ENCODE measurements around the gene DUS2. TPM values are rescaled to one million over a fixed set of nuclear protein-coding genes. Genes with fewer than 3 reads are reported as not detected.
"Not testable (repeated sequence)": the region's sequence is repeated elsewhere in the genome, so short reads cannot be mapped to it uniquely, and the experiment has no call there.

Gene DUS2
- total and polyA plus RNA-seq, 4 donors: 6.9 to 10.7 (median 7.9) TPM

DNA sequence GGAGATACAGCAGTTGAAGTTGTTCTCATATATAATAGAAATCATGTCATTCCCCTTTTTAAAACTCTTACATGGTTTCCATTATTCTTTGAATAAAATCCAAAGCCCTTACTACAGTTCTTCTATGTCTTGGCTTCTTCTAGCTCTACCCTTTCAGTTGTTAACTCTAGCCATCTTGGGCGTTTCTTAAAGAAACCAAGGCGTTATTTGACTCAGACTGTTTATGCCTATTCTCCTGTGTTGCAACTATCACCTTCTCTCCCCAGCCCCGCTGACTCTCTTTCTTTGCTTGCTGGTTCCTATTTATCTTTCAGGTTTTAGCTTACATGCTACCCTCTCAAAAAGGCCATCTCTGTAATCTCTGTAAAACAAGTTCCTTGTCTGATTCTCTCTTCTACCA, 94.8 kb downstream of the DUS2 start:
- H3K36me3 ChIP-seq (ENCODE audit: control insufficient read depth in 4 of 4, insufficient read depth in 3 of 4, low read depth in 1 of 4, low read length in 3 of 4): no peaks in the 10 kb centered on the region
- 89% methylated on average over 3 of the region's 3 CpGs for WGBS
- H3K4me1 ChIP-seq (ENCODE audit: control insufficient read depth in 4 of 4, insufficient read depth in 4 of 4, low read length in 3 of 4): peaks cover 0 to 9% (median 3%) of the 10 kb centered on the region in 4 donors

DNA sequence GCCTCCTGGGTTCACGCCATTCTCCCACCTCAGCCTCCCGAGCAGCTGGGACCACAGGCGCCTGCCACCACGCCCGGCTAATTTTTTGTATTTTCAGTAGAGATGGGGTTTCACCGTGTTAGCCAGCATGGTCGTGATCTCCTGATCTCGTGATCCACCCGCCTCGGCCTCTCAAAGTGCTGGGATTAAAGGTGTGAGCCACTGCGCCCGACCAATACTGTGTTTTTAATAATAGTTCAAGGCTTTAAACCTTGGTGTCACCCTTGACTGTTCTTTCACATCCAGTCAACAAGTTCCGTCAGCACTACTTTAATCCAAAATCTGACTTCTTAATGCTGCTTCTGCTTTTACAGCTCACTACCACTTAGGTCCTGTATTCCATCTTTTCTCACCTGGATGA, 95.9 kb downstream of the DUS2 start:
- not testable (repeated sequence) for H3K27me3 ChIP-seq (ENCODE audit: control insufficient read depth in 4 of 4, insufficient read depth in 4 of 4, low read length in 3 of 4); H3K9me3 ChIP-seq (ENCODE audit: control insufficient read depth in 4 of 4, low read length in 3 of 4); H3K36me3 ChIP-seq (ENCODE audit: control insufficient read depth in 4 of 4, insufficient read depth in 3 of 4, low read depth in 1 of 4, low read length in 3 of 4); H3K9ac ChIP-seq (ENCODE audit: low read depth in 1 of 2, low read length in 2 of 2); H3K4me1 ChIP-seq (ENCODE audit: control insufficient read depth in 4 of 4, insufficient read depth in 4 of 4, low read length in 3 of 4); H3K27ac ChIP-seq (ENCODE audit: low read depth in 1 of 2, low read length in 2 of 2); DNase-seq (ENCODE audit: low spot score); H3K4me3 ChIP-seq (ENCODE audit: low read depth in 1 of 3, low read length in 3 of 3)
- WGBS: 92% methylated on average over 13 of the region's 13 CpGs

More for the DNA sequence above, 94.8 kb downstream of the DUS2 start:
- Histone ChIP-seq H3K27me3 (ENCODE audit: control insufficient read depth in 4 of 4, insufficient read depth in 4 of 4, low read length in 3 of 4) (no peaks in the 10 kb centered on the region), H3K9ac (ENCODE audit: low read depth in 1 of 2, low read length in 2 of 2) (no peak overlapping the region), H3K27ac (ENCODE audit: low read depth in 1 of 2, low read length in 2 of 2) (no peak overlapping the region), H3K4me3 (ENCODE audit: low read depth in 1 of 3, low read length in 3 of 3) (no peak overlapping the region), H3K9me3 (ENCODE audit: control insufficient read depth in 4 of 4, low read length in 3 of 4) (no peaks in the 10 kb centered on the region)
- no peak for DNase-seq (ENCODE audit: low spot score)
- TF ChIP-seq FOXA2 (IDR thresholded peaks at IDR 0.05) (no peak), GABPA (IDR thresholded peaks at IDR 0.05 in 1 of 2, conservative IDR thresholded peaks at IDR 0.05 in 1 of 2) (no peak), EGR1 (IDR thresholded peaks at IDR 0.05; ENCODE audit: low read depth in 2 of 2) (no peak), NR2F2 (IDR thresholded peaks at IDR 0.05) (no peak), FOXA1 (IDR thresholded peaks at IDR 0.05) (no peak), HNF4A (conservative IDR thresholded peaks at IDR 0.05) (no peak), HNF4G (IDR thresholded peaks at IDR 0.05) (no peak), SP1 (IDR thresholded peaks at IDR 0.05) (no peak), JUND (IDR thresholded peaks at IDR 0.05) (no peak), YY1 (IDR thresholded peaks at IDR 0.05) (no peak), RXRA (IDR thresholded peaks at IDR 0.05) (no peak), RAD21 (IDR thresholded peaks at IDR 0.05) (no peak)
- TF ChIP-seq, protein P1, sequence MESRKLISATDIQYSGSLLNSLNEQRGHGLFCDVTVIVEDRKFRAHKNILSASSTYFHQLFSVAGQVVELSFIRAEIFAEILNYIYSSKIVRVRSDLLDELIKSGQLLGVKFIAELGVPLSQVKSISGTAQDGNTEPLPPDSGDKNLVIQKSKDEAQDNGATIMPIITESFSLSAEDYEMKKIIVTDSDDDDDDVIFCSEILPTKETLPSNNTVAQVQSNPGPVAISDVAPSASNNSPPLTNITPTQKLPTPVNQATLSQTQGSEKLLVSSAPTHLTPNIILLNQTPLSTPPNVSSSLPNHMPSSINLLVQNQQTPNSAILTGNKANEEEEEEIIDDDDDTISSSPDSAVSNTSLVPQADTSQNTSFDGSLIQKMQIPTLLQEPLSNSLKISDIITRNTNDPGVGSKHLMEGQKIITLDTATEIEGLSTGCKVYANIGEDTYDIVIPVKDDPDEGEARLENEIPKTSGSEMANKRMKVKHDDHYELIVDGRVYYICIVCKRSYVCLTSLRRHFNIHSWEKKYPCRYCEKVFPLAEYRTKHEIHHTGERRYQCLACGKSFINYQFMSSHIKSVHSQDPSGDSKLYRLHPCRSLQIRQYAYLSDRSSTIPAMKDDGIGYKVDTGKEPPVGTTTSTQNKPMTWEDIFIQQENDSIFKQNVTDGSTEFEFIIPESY (IDR thresholded peaks at IDR 0.05): no peak
- TF ChIP-seq, protein P2, sequence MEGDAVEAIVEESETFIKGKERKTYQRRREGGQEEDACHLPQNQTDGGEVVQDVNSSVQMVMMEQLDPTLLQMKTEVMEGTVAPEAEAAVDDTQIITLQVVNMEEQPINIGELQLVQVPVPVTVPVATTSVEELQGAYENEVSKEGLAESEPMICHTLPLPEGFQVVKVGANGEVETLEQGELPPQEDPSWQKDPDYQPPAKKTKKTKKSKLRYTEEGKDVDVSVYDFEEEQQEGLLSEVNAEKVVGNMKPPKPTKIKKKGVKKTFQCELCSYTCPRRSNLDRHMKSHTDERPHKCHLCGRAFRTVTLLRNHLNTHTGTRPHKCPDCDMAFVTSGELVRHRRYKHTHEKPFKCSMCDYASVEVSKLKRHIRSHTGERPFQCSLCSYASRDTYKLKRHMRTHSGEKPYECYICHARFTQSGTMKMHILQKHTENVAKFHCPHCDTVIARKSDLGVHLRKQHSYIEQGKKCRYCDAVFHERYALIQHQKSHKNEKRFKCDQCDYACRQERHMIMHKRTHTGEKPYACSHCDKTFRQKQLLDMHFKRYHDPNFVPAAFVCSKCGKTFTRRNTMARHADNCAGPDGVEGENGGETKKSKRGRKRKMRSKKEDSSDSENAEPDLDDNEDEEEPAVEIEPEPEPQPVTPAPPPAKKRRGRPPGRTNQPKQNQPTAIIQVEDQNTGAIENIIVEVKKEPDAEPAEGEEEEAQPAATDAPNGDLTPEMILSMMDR (IDR thresholded peaks at IDR 0.05; ENCODE audit: low read depth, low read length, missing input control): no peak
- TF ChIP-seq, protein P3, sequence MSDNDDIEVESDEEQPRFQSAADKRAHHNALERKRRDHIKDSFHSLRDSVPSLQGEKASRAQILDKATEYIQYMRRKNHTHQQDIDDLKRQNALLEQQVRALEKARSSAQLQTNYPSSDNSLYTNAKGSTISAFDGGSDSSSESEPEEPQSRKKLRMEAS (IDR thresholded peaks at IDR 0.05): no peak
- TF ChIP-seq, protein P4, sequence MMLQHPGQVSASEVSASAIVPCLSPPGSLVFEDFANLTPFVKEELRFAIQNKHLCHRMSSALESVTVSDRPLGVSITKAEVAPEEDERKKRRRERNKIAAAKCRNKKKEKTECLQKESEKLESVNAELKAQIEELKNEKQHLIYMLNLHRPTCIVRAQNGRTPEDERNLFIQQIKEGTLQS (IDR thresholded peaks at IDR 0.05): no peak

DNA sequence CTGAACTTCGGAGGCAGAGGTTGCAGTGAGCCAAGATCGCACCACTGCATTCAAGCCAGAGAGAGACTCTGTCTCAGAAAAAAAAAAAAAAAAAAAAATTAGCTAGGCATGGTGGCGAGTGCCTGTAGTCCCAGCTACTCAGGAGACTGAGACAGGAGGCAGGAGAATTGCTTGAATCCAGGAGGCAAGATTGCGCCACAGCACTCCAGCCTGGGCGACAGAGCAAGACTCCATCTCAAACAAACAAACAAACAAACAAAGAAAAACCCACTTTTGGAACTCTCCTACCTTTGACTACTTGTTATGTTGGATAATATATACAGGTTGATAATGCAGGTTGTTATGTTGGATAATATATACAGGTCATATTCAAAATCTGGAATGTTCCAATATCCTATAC, 97.4 kb downstream of the DUS2 start:
- H3K4me1 ChIP-seq (ENCODE audit: control insufficient read depth in 4 of 4, insufficient read depth in 4 of 4, low read length in 3 of 4); H3K9me3 ChIP-seq (ENCODE audit: control insufficient read depth in 4 of 4, low read length in 3 of 4); H3K36me3 ChIP-seq (ENCODE audit: control insufficient read depth in 4 of 4, insufficient read depth in 3 of 4, low read depth in 1 of 4, low read length in 3 of 4); H3K9ac ChIP-seq (ENCODE audit: low read depth in 1 of 2, low read length in 2 of 2); DNase-seq (ENCODE audit: low spot score); H3K27me3 ChIP-seq (ENCODE audit: control insufficient read depth in 4 of 4, insufficient read depth in 4 of 4, low read length in 3 of 4); H3K4me3 ChIP-seq (ENCODE audit: low read depth in 1 of 3, low read length in 3 of 3); H3K27ac ChIP-seq (ENCODE audit: low read depth in 1 of 2, low read length in 2 of 2): not testable (repeated sequence)
- WGBS: 89% methylated on average over 5 of the region's 5 CpGs
